GM19023 (cell line): ENCODE measurements around the gene LDHAL6B.

Experiments
- ATAC-seq: cut with Tn5 transposase; IDR thresholded peaks from one replicate; pipeline ENCODE4 v1.9.1; 2021; ENCODE audit warnings: mild to moderate bottlenecking, moderate library complexity; ENCODE audit not compliant: unreplicated experiment

Gene LDHAL6B

GRCh38 chr15:59249816-59250215, 43.2 kb downstream of the LDHAL6B start:
- no peak for ATAC-seq

GRCh38 chr15:59250249-59250648, 43.6 kb downstream of the LDHAL6B start:
- ATAC-seq, result no peak

DNA sequence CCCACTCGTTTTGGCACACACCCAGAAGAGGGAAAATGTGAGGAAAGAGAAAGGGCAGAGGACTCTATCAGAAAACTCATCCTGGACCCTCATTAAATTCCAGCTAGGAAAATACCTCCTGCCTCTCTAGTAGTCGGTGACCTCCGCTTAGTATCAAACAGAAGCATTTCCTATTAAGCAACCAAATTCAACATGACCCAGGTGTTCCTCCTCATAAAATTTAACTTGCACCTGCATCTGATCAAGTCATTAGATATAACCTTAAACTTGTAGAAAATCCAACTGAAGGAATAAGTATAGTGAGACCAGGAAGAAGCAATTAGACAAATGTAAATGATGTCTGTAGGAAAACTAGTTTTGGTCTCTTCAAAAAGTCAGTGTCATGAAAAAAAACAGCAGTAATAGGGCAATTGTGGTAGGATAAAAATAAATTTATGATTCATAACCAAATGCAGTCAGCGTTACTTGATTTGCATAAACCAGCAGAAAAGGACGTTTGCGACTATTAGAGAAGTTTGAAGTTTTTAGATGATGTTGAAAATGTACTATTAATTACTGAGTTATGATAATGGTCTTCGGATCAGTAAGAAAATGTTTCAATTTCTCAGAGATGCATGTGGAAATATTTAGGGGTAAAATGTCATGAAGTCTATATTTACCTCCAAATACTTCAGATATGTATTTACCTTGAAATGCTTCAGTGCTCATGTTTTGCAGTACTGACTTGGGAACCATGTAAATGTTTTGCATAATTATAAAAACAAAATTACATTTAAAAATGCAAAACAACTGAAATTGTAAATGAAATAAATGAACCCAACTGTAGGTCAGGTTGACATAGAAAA, 44.6 kb downstream of the LDHAL6B start:
- ATAC-seq, result no peak

GRCh38 chr15:59252137-59252536, 45.5 kb downstream of the LDHAL6B start:
- ATAC-seq, result no peak

GRCh38 chr15:59255680-59256336, 49.2 kb downstream of the LDHAL6B start:
- ATAC-seq, result no peak

- no peak for ATAC-seq
Observed at GRCh38 chr15:59256482-59256881, 49.8 kb downstream of the LDHAL6B start.

DNA sequence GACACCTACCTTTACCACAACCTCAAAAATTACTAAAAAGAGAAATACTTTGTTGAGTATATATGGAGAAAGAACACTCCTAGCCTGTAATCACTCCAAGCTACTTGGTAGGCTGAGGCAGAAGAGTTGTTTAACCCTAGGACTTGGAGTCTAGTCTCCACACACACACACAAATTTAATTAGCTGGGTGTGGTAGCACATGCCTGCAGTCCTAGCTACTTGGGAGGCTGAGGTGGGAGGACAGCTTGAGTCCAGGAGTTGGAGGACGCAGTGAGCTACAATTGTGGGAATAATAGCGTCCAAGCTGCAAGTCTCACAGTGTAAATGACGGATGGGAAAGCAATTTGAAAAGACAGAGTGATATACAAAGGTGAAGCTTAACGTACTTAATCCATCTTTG, 50.5 kb downstream of the LDHAL6B start:
- no peak for ATAC-seq
